Measurements from ENCODE around the gene PRSS33. TPM values are rescaled to one million over a fixed set of nuclear protein-coding genes. Genes with fewer than 3 reads are reported as not detected.

PRSS33 gene
- total and polyA plus RNA-seq, 9 of the 15 experiments (the other 6 are each of a cell fraction or from before 2014, with no cell fraction given) = not detected

DNA sequence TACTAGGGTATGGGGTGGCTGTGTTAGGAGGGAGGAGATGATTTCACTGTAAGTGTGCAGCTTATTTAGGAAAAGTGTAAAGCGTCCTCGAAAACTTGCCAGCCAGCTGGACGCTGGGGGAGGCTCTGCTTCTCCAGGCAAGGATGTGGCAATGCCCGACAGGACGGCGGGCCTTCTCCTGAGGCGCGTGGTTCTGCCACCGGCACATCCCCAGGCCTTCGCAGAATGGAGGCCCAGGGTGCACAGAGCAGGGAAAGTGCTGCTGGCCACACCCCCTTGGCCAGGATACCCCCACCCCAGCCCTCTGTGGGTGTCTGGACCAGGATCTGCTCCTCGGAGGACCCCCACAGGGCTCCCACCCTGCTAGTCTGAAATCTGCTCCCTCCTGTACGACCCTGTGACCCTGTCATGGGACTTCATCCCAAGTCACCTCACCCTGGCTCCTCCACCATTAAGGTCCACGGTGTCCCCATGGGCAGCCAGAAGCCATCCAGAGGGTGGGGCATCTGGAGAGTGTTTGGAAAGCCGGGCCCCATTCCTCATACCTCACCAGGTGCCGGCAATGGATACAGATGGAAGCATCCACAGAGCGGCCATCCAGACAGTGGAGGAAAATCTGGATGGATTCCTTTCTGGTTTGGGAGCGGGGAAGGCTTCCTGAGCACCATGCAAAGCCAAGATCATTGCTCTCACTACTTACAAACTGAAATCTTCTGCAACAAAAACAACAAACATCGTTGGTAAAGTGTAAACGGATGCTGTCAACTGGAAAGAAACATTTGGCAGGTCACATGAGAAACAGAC is 44.2 kb downstream of the PRSS33 start:
- POLR2A ChIA-PET = no interaction called here
- intact Hi-C loops (cut with micrococcal nuclease) = no loop called here

More for the DNA sequence above, 44.2 kb downstream of the PRSS33 start:
- CTCF ChIA-PET (ENCODE audit: low intra/inter-chr PET ratio) = no interaction called here
- 54% methylated on average over 19 of the region's 19 CpGs for WGBS (ENCODE audit: insufficient coverage, low coverage, missing lambda C conversion rate)
- no peaks in the 10 kb centered on the region for H3K79me2 ChIP-seq (ENCODE audit: control insufficient read depth, insufficient read depth, low read length)
- H2AFZ ChIP-seq (ENCODE audit: low read depth, low read length) = no peak overlapping the region
- H3K4me1 ChIP-seq (replicated peaks in 1 of 2; ENCODE audit: control insufficient read depth in 2 of 2, insufficient read depth in 2 of 2, low read length in 2 of 2) = peaks cover 5 to 41% of the 10 kb centered on the region in 2 experiments; a peak in 4 of 5 replicates
- no peaks in the 10 kb centered on the region for H3K27me3 ChIP-seq (ENCODE audit: control insufficient read depth in 2 of 2, insufficient read depth in 2 of 2, low read length in 2 of 2)
- H4K20me1 ChIP-seq (replicated peaks; ENCODE audit: control insufficient read depth, insufficient read depth, low read length) = no peaks in the 10 kb centered on the region
- no peaks in the 10 kb centered on the region for H3K36me3 ChIP-seq (ENCODE audit: control insufficient read depth, insufficient read depth, low read length)
- ATAC-seq (no peak), FAIRE-seq (no peak), DNase-seq (ENCODE audit: extremely low read depth in 1 of 4, low spot score in 3 of 4) (no peak)
- in situ Hi-C loops (cut with MboI) = no loop called here
- no peak overlapping the region for H3K4me2 ChIP-seq (ENCODE audit: insufficient read depth, low read length)
- H3K9ac ChIP-seq (ENCODE audit: insufficient read depth in 1 of 2, low read depth in 2 of 2, low read length in 2 of 2) = peak overlapping the region in 1 of 2 experiments; percentile 76; a peak in 2 of 4 replicates
- no TSS peak for BruUV-seq (replicated peaks)
- no peak overlapping the region for H3K4me3 ChIP-seq
- H3K9me1 ChIP-seq (ENCODE audit: control insufficient read depth, insufficient read depth, low read length) = no peaks in the 10 kb centered on the region
- H3K27ac ChIP-seq (ENCODE audit: extremely low read depth, low read depth, low read length) = no peak overlapping the region
- no peaks in the 10 kb centered on the region for H3K9me3 ChIP-seq (replicated peaks; ENCODE audit: control insufficient read depth, insufficient read depth, low read depth, low read length)
- no peak for TF ChIP-seq ELK1 (CRISPR knock-in tag; IDR thresholded peaks at IDR 0.05)
- no peak for TF ChIP-seq CCAR2 (IDR thresholded peaks at IDR 0.05; ENCODE audit: low read depth, low read length)
- TF ChIP-seq CBX2 (IDR thresholded peaks at IDR 0.05; ENCODE audit: insufficient read depth, low read length, poor library complexity, severe bottlenecking) = no peak
- TF ChIP-seq ZBED1 (IDR thresholded peaks at IDR 0.05) = no peak
- TF ChIP-seq CHD2 (IDR thresholded peaks at IDR 0.05; ENCODE audit: low read depth, low read length) = no peak
- TF ChIP-seq, protein P1, sequence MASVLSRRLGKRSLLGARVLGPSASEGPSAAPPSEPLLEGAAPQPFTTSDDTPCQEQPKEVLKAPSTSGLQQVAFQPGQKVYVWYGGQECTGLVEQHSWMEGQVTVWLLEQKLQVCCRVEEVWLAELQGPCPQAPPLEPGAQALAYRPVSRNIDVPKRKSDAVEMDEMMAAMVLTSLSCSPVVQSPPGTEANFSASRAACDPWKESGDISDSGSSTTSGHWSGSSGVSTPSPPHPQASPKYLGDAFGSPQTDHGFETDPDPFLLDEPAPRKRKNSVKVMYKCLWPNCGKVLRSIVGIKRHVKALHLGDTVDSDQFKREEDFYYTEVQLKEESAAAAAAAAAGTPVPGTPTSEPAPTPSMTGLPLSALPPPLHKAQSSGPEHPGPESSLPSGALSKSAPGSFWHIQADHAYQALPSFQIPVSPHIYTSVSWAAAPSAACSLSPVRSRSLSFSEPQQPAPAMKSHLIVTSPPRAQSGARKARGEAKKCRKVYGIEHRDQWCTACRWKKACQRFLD (CRISPR knock-in tag; IDR thresholded peaks at IDR 0.05) = no peak
- no peak for TF ChIP-seq BDP1 (IDR thresholded peaks at IDR 0.05; ENCODE audit: insufficient read depth, insufficient read length)
- no peak for TF ChIP-seq ZHX1 (conservative IDR thresholded peaks at IDR 0.05; ENCODE audit: low read length)
- no peak for TF ChIP-seq CEBPZ (IDR thresholded peaks at IDR 0.05; ENCODE audit: borderline replicate concordance, low read depth, low read length)
- no peak for TF ChIP-seq SMAD3 (CRISPR knock-in tag; conservative IDR thresholded peaks at IDR 0.05)
- no peak for TF ChIP-seq TAF9B (IDR thresholded peaks at IDR 0.05; ENCODE audit: partially characterized antibody)
- no peak for TF ChIP-seq TEAD2 (tag; IDR thresholded peaks at IDR 0.05)
- TF ChIP-seq ZNF311 (CRISPR knock-in tag; IDR thresholded peaks at IDR 0.05) = no peak

All from K562 (cell line).